ENCODE measurements around the gene PLA2G2F. TPM values are rescaled to one million over a fixed set of nuclear protein-coding genes. Genes with fewer than 3 reads are reported as not detected.

Gene PLA2G2F
- total and polyA plus RNA-seq, 2 donors (not counting 3 experiments of a cell fraction or from before 2014, with no cell fraction given) = not detected

DNA sequence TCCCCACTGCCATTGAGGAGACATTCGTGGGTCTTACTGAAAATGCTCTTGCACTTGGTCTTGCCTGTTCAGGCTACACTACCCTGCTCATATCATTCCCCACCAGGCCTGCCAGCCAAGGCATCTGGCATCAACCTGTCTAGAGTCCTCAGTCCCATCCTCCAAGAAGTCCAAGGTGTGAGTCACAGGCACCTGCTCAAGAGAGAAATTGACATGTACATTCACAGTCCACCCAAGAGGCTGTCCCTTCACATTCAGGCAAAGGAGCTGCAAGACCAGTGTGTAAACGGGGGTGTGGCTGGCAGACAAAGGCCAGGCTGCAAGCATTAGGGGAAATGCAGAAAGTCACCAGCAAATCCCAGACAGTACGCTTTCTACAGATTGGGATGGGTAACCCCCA, 60.3 kb downstream of the PLA2G2F start:
- Histone ChIP-seq H3K4me3 (replicated peaks in 1 of 3; ENCODE audit: insufficient read depth in 1 of 3, low read depth in 1 of 3, low read length in 3 of 3) (no peak overlapping the region), H3K4me2 (ENCODE audit: insufficient read depth, low read length) (no peak overlapping the region), H3K9ac (replicated peaks; ENCODE audit: extremely low read depth, insufficient read depth, low read length) (no peak overlapping the region), H3K27ac (ENCODE audit: insufficient read depth, low read depth, low read length) (no peak overlapping the region), H3K9me3 (replicated peaks; ENCODE audit: control insufficient read depth, insufficient read depth, low read length) (no peaks in the 10 kb centered on the region), H2AFZ (ENCODE audit: low read depth, low read length) (no peak overlapping the region), H3K27me3 (ENCODE audit: control insufficient read depth in 2 of 2, insufficient read depth in 2 of 2, low read length in 2 of 2) (peaks cover 7 to 10% of the 10 kb centered on the region in 2 experiments), H3K36me3 (ENCODE audit: control insufficient read depth in 2 of 2, extremely low read depth in 1 of 2, insufficient read depth in 2 of 2, low read length in 2 of 2) (no peaks in the 10 kb centered on the region), H4K20me1 (replicated peaks; ENCODE audit: control insufficient read depth, extremely low read depth, insufficient read depth, low read length) (no peaks in the 10 kb centered on the region), H3K79me2 (ENCODE audit: control insufficient read depth, insufficient read depth, low read length) (no peaks in the 10 kb centered on the region), H3K4me1 (ENCODE audit: control insufficient read depth, extremely low read depth, insufficient read depth, low read length) (no peaks in the 10 kb centered on the region), H3K9me1 (replicated peaks; ENCODE audit: control insufficient read depth, extremely low read depth, insufficient read depth, low read length) (no peaks in the 10 kb centered on the region)
- dilution Hi-C loops (cut with MboI; ENCODE audit: extremely low pct_ligation_motif_present, low sequenced_read_pairs) (no loop called here), intact Hi-C loops (cut with micrococcal nuclease) (no loop called here)
- DNase-seq (ENCODE audit: low read depth, low spot score) = no peak
- no peak for TF ChIP-seq POLR2A (IDR thresholded peaks at IDR 0.05; ENCODE audit: low read depth, low read length)
- TF ChIP-seq CTCF (IDR thresholded peaks at IDR 0.05; ENCODE audit: extremely low read depth in 1 of 2, insufficient read depth in 1 of 2, low read depth in 1 of 2, low read length in 2 of 2) = no peak
- no peak for TF ChIP-seq POLR2AphosphoS5 (IDR thresholded peaks at IDR 0.05; ENCODE audit: insufficient read depth, low read depth, low read length)
- TF ChIP-seq MYC (IDR thresholded peaks at IDR 0.05; ENCODE audit: low read depth, low read length) = no peak
- no peak for TF ChIP-seq EZH2 (IDR thresholded peaks at IDR 0.05; ENCODE audit: borderline replicate concordance, low read depth, low read length, severe bottlenecking)
- TF ChIP-seq JUN (IDR thresholded peaks at IDR 0.05; ENCODE audit: borderline replicate concordance, insufficient read depth, insufficient read length, low read depth) = no peak
- TF ChIP-seq GATA2 (IDR thresholded peaks at IDR 0.05; ENCODE audit: insufficient read depth, insufficient read length, low read depth, low read length) = no peak
- TF ChIP-seq FOS (IDR thresholded peaks at IDR 0.05; ENCODE audit: borderline replicate concordance, insufficient read depth, low read length) = no peak
- TF ChIP-seq MAX (IDR thresholded peaks at IDR 0.05; ENCODE audit: insufficient read depth, insufficient read length) = no peak
- no peak for FAIRE-seq
- ChIA-PET CTCF (interaction anchor here (1.2 kb wide), 1 partner anchor 14 kb away, joined by 4 read pairs; no protein-coding TSS in a partner anchor), POLR2A (no interaction called here)
- no TSS peak for BruUV-seq (replicated peaks)

All from endothelial cell of umbilical vein (primary cell).